BJ (cell line): ENCODE data around the gene SERPINA5. TPM values are rescaled to one million over a fixed set of nuclear protein-coding genes. Genes with fewer than 3 reads are reported as not detected.

Source experiments
- CTCF ChIA-PET: fragments of 350-600 bp; formaldehyde crosslinking; extraction: SDS; loops from one replicate; lab custom pipeline; 2021; ENCODE audit warnings: antibody characterized with exemption, inconsistent platforms; lab: Yijun Ruan, JAX
- POLR2A ChIA-PET: fragments of 300-600 bp; sonication (Branson Sonifier 250); formaldehyde crosslinking; extraction: SDS; loops from one replicate; lab custom pipeline; 2021; ENCODE audit warnings: antibody characterized with exemption; lab: Charles Lee
- DNase-seq: peaks from one replicate; pipeline ENCODE4 v3.0.0-alpha.2; 2011; ENCODE audit warnings: low read depth
- H3K27me3 ChIP-seq: 2 replicates; pipeline ENCODE4 v1.6.0; 2011; ENCODE audit warnings: low read length; ENCODE audit not compliant: control insufficient read depth, insufficient read depth
- H3K36me3 ChIP-seq: 2 replicates; pipeline ENCODE4 v1.5.1; 2011; ENCODE audit warnings: low read length; ENCODE audit not compliant: control insufficient read depth, insufficient read depth
- H3K4me3 ChIP-seq: 2 replicates; pipeline ENCODE4 v1.5.1; 2011; ENCODE audit warnings: low read depth, mild to moderate bottlenecking, control low read depth, low read length
- CTCF ChIP-seq: IDR thresholded peaks from 2 replicates; pipeline ENCODE4 v1.5.1; 2011; ENCODE audit warnings: low read depth, mild to moderate bottlenecking, control low read depth, inconsistent platforms, low read length, moderate library complexity; ENCODE audit not compliant: insufficient read depth
- polyA plus RNA-seq: library from polyadenylated mRNA; depleted of rRNA; stranded (reverse); fragments of >200 nt; gene quantifications from 2 replicates; pipeline ENCODE4 v1.2.3, GENCODE V29; 2011

SERPINA5 gene
- polyA plus RNA-seq, 1 experiment = 0.09 TPM

- CTCF ChIA-PET = interaction anchor here (0.9 to 1.9 kb wide), 3 partner anchors 23 to 113 kb away, joined by 3 to 4 read pairs (median 3); no protein-coding TSS in a partner anchor
- peak; percentile 60 for DNase-seq
- Histone ChIP-seq H3K27me3 (no peaks in the 10 kb centered on the region; the same call in 1 of the 2 replicates), H3K36me3 (no peaks in the 10 kb centered on the region), H3K4me3 (no peak overlapping the region)
- TF ChIP-seq CTCF = no peak
- POLR2A ChIA-PET = no interaction called here
Observed at GRCh38 chr14:94598816-94599655, 17.8 kb downstream of the SERPINA5 start.

GRCh38 chr14:94599656-94600004, 18.4 kb downstream of the SERPINA5 start:
- no peak for DNase-seq
- ChIA-PET POLR2A (no interaction called here), CTCF (interaction anchor here (0.9 to 1.9 kb wide), 3 partner anchors 24 to 113 kb away, joined by 3 to 4 read pairs (median 3); no protein-coding TSS in a partner anchor)
- no peak for TF ChIP-seq CTCF
- H3K36me3 ChIP-seq = no peaks in the 10 kb centered on the region
- no peaks in the 10 kb centered on the region; the same call in 1 of the 2 replicates for H3K27me3 ChIP-seq
- no peak overlapping the region for H3K4me3 ChIP-seq

- Histone ChIP-seq H3K27me3 (no peaks in the 10 kb centered on the region; the same call in 1 of the 2 replicates), H3K4me3 (no peak overlapping the region), H3K36me3 (no peaks in the 10 kb centered on the region)
- POLR2A ChIA-PET = interaction anchor here (0.7 kb wide), 1 partner anchor 29 kb away, joined by 13 read pairs; no protein-coding TSS in a partner anchor
- no peak for DNase-seq
- CTCF ChIA-PET = interaction anchor here (0.6 kb wide), 1 partner anchor 44 kb away, joined by 3 read pairs; no protein-coding TSS in a partner anchor
- no peak for TF ChIP-seq CTCF
Observed at GRCh38 chr14:94600148-94600545, 18.9 kb downstream of the SERPINA5 start.

- no peaks in the 10 kb centered on the region for H3K36me3 ChIP-seq
- peak; percentile 46 for DNase-seq
- no peak overlapping the region for H3K4me3 ChIP-seq
- H3K27me3 ChIP-seq = no peaks in the 10 kb centered on the region; the same call in 1 of the 2 replicates
- ChIA-PET POLR2A (no interaction called here), CTCF (no interaction called here)
- no peak for TF ChIP-seq CTCF
Observed at GRCh38 chr14:94601884-94602391, 20.7 kb downstream of the SERPINA5 start.

GRCh38 chr14:94602722-94603121, 21.5 kb downstream of the SERPINA5 start:
- Histone ChIP-seq H3K4me3 (no peak overlapping the region), H3K36me3 (no peaks in the 10 kb centered on the region), H3K27me3 (no peaks in the 10 kb centered on the region; the same call in 1 of the 2 replicates)
- DNase-seq = no peak
- ChIA-PET POLR2A (no interaction called here), CTCF (interaction anchor here (1.3 kb wide), 1 partner anchor 10 kb away, joined by 4 read pairs; no protein-coding TSS in a partner anchor)
- TF ChIP-seq CTCF = no peak
